Activated CD8-positive, alpha-beta memory T cell treated with anti-CD3 and anti-CD28 coated beads, Interleukin-2, amount 50 U/mL, for 24 hours (primary cell): ENCODE measurements around the gene PTPRD.

Source experiments
- DNase-seq: peaks from one replicate; pipeline ENCODE4 v3.0.0-alpha.2; 2020; ENCODE audit errors: extremely low read depth

Gene PTPRD

DNA sequence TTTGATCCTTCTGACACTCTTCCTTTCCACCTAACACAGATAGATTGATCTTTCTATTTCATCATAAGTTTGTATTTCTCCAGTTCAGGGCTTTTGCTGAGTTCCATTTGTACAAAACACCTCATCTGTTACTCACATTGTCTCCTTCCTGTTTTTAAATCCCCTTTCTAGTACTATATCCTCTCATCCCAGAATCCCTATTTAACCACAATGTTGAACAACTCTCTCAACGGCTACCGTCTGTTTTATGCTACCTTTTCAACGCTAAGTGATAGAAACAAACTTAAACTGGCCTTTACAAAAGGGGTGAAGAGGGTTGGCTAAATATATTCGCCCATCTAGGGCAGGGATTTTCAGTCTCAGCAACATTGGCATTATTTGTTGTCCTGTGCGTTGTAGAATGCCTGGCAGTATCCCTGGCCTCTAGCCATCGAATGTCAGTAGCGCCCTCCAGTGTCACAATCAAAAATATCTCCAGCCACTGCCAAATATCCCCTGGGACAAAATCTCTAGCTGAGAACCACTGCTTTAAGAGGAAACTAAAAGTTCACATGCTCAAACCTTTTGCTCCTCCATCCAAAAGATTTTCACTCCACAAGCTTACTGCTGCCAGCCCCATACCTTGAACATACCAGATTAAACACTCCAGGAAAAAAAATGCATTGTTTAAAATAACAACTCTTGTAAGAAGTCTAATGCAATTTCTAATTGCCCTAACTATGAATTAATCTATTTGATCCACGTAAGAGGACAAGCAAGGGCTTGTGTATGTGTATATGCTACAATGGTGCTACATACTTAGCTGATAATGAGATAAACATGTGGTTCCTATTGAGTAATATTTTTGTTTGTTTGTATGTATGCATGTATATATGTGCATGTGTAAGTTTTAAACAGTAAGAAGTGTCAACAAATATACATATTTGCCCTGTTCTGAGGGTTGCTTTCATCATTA, 344.0 kb downstream of the PTPRD start:
- DNase-seq = no peak

DNA sequence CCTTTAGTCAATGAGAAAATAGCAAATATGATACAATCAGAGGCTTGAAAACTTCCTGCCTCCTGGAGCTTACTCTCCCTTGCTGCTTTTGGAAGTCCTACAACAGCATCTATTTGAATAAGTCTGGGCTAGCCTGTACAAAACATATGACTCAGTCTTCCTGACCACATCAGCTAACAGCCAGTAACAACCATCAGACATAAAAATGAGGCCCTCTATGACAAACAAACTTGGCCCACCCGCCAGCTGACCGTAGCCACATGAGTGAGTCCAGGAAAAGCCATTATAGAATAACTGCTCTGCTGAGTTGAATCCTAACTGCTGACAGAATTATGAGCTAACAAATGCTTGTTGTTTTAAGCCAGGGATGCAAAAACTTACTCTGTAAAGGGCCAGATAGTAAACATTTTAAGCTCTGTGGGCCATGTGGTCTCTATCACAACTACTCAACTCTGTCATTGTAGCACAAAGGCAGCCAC, 347.6 kb downstream of the PTPRD start:
- DNase-seq = no peak

DNA sequence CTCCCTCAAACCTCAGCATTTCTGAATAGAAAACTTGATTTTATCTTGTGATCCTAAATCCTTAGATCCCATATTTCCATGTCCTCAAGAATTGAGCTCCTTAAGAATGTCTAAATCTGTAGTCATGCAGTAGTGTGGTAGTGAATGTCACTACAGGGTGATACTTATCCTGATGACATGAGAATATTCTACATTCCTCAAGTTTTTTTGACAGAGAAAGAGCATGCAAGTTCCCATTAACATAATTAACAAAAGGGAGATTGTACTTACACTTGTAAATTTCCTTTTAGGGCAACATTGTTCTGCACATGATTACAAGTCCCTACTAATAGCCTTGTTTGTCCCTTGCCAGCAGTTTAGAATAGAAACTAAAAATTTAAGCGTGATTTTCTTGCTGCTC, 352.3 kb downstream of the PTPRD start:
- DNase-seq = no peak

DNA sequence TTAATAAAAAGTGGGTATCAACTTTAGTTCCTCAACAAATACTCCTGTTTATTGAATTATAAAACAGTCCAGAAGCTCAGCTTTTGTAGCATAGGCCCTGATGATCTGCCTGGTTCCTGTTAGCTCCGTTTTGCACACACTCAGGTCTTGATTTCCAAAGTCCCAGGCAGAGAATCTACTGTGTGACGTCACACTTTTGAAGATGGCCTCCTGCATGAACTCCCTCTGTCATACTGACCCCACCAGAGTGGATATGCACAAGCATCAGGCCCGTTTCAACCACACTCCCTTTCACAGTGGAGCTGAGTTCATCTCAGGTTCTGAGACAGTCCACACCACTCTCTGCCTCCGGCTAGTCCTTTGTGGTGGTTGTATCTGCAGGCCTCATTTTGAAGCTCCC, 353.1 kb downstream of the PTPRD start:
- DNase-seq = no peak

DNA sequence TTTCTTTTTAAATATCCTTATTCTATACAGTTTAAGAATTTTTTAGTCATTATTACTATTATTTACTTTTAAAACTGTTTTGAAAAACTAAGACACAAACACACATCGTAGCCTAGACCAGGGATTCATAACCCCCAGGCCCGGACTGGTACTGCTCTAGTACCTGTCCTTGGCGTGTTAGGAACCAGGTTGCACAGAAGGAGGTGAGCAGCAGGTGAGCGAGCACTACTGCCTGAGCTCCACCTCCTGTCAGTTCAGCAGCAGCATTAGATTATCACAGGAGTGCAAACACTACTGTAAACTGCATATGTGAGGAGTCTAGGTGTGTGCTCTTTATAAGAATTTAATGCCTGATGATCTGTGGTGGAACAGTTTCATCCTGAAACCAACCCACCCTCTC, 357.0 kb downstream of the PTPRD start:
- no peak for DNase-seq

DNA sequence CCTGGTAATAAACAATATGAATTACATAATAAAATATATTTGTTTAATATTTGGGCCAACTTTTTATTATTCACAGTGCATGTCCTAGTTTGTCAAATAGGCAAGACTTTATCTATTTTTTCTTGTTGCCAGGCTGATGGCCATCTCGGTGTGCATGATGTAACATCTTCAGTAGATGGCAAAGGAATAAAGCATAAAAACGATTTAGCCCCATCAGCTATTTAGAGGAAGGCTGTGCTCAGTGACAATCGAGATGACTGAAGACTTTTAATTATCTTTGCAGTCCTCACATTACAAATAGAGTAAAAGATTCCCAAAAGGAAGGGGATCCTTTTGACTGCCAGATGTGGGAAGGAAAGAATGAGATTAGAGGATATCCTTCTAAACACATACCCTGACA, 358.5 kb downstream of the PTPRD start:
- DNase-seq = no peak

DNA sequence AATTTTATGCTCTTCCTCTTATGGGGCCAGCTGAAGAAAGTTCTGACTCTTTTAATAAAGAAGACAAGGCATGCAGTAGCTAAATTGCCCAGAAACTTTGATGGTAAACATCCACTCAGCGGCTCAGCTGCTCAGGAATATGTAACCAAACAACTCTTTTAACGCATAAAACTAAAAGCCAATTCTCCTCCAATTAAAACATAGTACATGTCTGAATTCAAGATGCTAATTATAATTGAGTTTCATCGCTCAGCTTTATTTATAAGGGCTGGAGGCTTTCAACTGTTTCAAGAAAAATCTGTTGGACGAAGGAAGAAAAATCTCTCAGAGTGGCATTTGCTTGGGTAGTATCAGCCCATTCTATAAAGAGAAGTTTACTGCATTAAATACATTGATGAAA, 359.5 kb downstream of the PTPRD start:
- DNase-seq = no peak

DNA sequence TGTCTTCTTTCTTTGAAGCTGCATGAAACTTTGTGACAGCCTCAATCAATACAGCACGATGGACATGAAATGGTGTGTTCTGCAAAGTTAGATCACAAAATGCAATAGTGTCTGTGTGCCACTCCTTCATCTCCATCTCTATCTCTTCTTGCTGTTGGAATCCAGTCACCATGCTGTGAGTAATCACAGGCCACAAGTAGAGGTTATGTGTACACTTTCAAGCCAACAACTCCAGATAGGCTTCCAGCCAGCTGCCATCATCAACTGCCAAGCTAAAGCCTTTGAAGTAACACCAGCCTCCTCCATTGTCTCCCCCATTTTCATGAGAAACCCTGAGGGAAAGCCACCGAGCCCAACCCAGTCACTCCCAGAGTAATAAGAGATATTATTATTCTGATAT, 360.6 kb downstream of the PTPRD start:
- DNase-seq = no peak

DNA sequence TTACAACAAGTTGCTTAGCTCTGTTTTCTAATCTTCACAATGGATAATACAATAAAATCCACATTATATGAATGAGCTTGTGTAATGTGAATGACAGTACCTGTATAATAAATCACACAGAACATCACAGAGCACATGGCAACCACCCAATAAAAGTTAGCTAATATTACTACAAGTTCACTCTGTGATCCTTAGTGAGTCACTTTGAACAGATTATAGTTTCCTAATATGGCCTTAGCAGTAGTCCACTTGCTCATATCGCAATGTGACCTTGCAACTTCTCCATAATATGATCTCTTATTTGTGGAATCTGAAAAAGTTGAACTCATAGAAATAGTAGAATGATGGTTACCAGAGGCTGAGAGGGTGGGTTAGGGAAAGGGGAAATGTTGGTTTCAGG, 361.3 kb downstream of the PTPRD start:
- no peak for DNase-seq

DNA sequence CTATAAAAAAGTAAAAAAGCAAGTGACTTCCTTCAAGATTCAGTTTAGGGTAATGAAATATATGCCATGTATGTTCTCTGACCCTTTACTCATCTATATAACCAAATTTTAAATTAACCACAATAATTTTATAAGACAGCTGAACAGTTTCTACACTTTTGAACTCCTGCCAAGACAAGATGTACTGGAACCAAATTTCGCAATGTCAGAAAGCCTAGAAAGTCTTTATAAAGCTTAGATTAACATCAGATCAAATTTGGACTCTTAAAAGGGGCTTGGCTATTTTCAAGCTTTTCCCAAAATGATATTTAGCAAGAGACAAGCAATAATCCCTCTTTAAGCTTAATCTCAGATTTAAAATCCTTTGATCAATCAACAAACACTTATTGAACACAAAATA, 362.6 kb downstream of the PTPRD start:
- DNase-seq = no peak

DNA sequence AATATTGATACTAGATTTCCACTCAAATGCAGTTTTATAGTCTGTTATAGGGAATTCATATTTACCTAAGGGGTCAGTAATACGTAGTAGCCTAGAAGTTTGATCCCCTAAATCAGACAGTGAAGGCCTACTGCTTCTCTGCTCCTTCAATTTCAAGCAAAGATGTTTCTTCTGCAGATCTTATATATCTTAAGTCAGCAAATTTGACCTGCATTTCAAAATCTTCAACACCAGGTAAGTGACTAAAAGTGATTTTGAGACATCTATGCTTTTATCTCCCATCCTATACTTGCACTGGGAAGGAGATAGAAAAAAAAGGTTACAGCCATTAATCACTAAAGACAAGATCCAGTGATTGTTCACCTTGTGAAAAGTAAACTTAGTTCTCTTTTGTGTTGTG, 363.9 kb downstream of the PTPRD start:
- DNase-seq = no peak

DNA sequence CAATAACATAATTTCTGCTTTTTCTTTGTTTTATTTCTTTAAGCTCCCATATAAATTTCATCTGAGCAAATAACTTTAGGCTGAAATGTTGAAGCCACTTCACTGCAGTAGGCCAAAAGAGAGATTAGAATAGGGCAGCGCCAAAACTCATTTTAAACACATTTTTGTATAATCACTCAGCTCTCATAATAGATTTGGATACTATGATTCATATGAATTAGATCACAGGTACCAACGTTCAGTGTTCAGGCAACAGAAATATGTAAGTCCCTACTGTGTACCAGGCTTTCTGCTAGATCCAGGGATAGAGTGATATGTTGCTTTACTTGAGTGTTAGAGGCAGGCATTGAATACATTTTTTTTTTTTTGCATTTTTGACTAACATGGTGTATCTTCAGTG, 370.5 kb downstream of the PTPRD start:
- DNase-seq = no peak

DNA sequence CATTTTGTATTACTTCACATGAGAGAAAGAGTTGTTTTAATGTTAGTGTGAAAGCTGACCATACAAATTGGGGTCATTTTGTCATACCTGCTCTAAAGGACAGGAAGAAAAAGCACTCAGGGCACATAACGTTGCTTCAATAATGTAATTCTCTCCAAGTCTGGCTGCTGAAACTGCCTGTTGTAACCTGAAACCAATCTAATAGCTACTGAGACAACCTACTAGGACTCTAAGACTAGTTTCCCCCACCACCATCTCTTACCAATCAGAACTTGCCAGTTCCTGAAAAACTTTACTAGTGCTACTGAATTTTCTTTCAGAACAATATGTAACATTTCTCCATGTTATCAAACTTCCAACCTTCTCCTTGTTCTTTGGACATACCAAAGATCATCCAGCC, 374.7 kb downstream of the PTPRD start:
- no peak for DNase-seq

DNA sequence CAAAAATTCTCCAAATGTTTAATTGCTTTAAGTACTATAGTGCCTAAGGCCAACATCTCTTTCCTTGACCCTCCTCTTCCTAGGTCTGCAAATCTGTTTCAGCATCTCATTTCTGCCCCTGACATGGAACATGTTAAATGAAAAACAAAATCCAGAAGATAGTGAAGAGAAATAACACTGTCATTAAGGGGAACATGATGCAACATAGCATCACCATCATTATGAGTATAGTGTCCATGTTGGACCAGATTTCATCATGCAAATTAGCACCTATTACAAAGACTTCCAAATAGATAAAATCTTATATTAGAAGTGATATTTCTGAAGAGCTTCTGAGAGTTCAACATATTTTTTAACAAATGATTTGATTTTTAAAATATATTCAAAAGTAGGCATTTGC, 375.2 kb downstream of the PTPRD start:
- DNase-seq = no peak

DNA sequence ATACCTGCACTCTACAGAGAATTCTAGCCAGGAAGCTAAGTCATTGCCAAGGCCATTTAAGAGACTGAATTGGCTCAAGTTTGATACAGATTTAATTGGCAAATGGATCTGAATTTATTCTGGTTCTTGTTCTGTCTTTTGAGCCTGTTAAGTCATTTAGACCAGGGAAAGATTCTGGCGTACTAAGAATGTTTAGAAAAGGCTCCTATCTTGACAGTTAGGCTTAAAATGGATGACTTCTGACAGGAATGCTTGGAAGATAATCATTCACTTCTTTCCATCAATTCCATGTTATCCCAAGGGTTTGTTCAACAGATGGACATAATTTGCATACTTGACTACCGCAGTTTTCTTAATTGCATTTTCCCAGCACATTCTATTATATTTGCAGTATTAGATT, 376.6 kb downstream of the PTPRD start:
- no peak for DNase-seq

DNA sequence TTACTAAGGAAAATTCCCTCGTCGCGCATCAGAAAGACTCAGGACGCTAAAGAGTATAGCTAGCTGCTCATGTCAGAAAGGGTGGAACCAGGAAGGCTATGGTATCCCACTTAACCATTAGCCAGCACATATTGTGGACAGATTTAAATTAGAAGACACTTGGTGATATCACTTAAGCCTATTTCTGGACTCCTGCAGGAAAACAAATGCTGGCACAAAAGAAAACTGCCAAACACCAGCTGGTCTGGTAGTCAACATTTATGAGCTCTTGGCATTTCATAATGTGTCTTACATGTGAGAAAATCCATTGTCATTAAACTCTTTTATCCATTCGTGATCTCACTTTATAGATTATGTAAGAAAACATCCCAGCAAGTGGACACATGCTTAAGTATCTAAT, 377.4 kb downstream of the PTPRD start:
- DNase-seq = no peak

DNA sequence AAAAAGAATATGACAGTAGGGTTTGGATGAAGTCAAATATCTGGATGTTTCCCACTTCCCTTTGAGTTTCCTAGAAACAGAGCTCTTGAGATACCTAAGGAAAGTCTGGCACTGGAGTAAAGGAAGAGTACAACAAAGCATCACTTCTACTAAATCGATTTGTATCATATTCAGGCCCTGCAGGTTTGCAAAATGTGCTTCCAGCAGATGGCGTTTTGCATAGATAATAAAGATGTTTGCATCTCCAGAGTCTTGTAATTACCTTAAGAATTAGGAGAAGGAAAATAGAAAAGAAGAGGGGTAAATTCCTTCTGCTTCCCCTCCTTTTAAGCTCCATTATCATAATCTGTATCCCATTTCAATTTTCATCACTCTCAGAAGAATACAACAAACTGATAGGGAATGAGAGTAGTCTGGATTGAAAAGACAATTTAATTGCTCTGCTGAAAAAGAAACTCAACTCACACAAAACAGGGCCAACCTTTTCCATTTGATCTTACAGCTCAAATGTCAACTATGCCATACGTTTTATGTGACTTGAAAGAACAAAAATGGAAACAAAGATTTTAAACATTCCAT, 380.4 kb downstream of the PTPRD start:
- DNase-seq = no peak

DNA sequence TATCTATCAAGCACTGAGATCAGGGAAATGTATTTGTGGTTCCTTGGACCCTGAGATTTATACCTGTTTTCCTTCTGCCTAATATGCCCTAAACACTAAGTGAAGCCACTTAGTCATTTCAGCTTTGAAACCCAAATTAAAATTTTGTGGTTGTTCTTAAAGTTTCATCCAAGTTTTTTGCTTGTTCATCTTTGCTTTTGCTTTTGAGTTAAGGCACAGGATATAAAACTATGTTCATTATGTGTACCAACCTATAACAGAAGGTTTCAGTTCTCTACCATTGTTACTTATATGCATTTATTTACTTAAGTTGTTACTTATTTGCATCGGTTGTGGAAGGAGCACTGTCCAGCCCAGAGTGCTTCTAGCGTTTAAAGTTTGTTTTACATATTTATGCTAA, 382.3 kb downstream of the PTPRD start:
- no peak for DNase-seq

DNA sequence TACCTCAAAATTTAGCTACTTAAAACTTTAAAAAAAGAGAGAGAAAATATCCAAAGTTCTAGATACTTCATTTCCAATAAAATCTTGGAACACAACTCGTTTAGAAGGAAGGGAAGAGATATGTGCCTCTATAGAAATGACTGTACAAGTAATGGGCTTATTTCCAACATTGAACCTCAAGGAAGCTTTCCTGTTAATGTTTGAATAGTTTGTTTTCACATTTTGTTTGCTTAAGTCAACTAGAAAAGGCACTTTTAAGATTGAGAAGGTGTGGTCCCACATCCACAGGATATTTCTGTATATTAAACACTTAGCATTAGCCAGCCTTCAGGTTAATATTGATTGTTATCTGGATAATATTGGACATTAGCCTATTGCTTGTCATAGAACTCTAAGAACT, 384.7 kb downstream of the PTPRD start:
- no peak for DNase-seq

DNA sequence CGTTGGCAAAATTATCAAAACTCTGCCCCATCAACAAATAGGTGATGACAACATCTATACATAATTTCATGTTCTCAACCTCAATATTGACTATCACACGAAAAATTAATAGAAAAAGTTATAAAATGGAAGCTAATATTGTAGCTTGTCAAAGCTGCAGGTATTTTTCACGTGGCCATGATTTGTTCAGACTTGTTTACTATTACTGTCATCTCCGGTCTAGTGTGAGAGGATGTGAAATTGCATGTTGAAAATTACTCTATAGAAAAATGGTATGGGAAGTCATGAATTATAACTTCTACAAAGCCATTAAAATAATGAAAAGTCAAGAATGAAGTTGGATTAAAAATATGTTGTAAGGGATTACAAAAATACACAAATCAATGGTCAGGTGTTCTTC, 385.8 kb downstream of the PTPRD start:
- no peak for DNase-seq

DNA sequence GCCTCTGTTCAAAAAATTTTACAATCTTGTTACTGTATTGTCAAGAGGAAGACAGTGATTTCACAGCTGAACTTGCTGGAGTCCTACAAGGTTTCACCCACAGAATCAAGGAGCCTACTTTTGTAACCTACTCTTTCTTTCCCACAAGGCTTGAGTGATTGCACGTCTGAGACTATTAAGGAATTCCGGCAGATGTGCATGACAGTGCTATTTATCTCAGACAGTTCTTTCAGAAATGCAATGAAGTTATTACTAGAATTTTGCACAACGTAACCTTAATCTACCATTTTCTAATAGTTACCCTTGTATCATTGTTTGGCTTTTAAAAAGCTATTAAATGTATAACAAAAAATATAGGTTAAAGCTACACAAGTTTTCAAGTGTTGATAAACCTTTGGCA, 400.1 kb downstream of the PTPRD start:
- DNase-seq = no peak

DNA sequence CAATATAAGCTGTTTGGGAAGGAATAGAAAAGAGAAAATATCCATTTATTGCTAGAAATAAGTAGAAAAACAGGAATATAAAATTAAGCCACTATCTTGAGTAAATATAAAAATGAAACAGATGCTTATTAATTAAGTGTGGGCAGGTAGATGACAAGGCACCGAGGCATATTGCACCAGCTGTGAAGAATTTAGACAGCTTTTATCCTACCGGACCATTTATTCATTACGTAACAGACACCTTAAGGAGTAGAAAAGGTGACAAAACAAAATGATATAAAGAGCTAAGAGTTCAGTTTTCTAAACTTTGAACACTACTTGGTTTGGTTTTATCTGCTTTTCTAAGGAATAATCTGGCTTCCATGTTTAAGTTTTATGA, 404.1 kb downstream of the PTPRD start:
- no peak for DNase-seq

DNA sequence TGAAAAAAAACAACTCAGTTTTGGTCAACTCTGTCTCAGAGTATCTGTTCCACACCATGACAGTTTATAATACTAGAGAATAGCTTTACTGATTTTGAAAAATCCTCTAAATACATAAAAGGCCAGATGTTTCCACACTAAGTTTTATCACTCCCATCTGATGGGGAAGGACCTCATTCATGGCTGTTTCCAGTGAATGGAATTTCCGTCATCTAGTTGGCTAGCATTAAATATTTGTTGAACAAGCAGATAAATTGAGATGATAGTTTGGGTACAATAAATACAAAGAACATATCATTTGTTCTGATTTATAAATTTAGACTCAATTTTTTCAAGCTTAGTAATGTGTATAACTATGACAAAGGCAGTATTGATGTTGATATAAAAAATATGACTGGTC, 408.5 kb downstream of the PTPRD start:
- DNase-seq = no peak

DNA sequence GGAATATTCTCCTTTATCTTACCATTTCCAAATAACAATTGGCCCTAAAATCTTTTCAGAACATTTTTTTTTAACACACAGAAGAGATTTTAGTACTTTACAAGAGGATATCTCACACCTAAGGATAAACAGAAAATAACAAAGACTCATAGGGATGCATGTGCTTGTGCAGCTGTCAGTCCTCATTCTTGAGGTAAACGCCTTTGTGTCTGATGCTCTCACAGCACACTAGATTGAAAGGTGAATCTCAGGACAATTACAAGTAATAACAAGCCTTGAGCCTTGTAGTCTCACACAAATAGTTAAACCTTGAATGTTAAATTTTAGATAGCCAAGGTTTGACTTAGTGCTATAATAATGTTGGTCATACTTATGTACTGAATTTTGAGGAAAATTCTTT, 439.2 kb downstream of the PTPRD start:
- DNase-seq = no peak
